ENCODE measurements around the gene ACVR1.

Gene ACVR1

GRCh38 chr2:157699009-157699408, 177.1 kb downstream of the ACVR1 start:
- DNase-seq (ENCODE audit: low read depth), result no peak

DNA sequence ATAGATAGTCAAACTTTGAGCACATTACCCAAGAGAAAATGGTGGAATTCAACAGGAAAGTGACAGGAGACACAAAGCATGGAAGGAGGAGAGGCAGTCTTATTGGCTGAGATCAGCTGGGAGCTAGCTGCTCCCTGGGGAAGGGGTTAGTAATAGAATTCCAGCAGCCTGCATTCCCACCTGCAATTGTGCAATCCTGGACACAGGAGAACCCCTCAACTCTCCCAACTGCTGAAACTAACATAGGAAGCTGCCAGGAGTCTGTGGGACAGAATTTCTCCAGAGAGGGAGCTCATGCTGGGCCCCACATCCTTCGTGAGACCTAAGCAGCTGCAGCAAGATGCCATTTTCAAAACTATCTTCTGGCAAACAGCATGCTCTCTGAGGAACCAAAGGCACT, 177.7 kb downstream of the ACVR1 start:
- DNase-seq (ENCODE audit: low read depth), result no peak

DNA sequence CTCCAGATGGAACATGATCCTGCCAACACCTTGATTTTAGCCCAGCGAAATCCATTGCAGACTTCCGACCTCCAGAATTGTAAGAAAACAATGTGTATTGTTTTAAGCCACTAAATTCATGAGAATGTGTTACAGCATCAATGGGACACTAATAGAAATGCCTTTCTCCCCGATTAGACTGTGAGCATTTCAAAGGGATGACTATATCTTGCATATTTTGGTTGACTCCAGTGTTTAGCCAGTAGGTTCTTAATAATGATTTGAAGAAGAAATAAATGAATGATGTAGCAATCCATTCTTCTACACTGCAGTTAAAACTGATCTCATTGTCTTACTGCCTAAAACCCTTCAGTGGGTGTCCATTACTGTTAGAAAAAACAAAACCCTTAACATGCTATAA, 180.1 kb downstream of the ACVR1 start:
- no peak for DNase-seq (ENCODE audit: low read depth)

DNA sequence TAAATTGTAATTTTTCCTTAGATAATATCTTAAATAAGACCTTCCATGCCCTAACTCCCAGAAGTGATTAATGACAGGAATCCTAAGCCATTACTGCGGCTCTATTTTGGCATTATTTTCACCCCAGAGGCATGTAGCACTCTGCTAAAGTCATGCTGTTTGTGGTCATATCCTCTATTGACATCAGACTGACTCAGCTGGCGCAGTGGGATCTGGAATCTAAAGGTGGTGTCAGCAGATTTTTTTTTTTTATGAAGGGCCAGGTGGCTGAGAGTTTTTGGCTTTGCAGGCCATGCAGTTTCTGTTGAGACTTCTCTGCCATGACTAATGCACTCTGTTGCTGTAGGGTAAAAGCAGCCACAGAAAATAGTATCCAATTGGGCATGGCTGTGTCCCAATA, 183.4 kb downstream of the ACVR1 start:
- no peak for DNase-seq (ENCODE audit: low read depth)

GRCh38 chr2:157691695-157692094, 184.4 kb downstream of the ACVR1 start:
- no peak for DNase-seq (ENCODE audit: low read depth)

- no peak for DNase-seq (ENCODE audit: low read depth)
Measured at GRCh38 chr2:157691131-157691530, 185.0 kb downstream of the ACVR1 start.

Data from stimulated activated CD8-positive, alpha-beta memory T cell treated with anti-CD3 and anti-CD28 coated beads, Interleukin-4, amount 100 ng/mL, for 24 hours (primary cell).